Prostate gland (tissue), 2 donors: ENCODE results near the gene XPR1. TPM values are rescaled to one million over a fixed set of nuclear protein-coding genes. Genes with fewer than 3 reads are reported as not detected.
A peak's percentile ranks its signal among the peaks of the same experiment; 100 is the strongest.

Source experiments
- DNase-seq: peaks from one replicate; pipeline ENCODE4 v3.0.0-alpha.2; 2019; ENCODE audit warnings: low spot score
- H3K27ac ChIP-seq, 2 donors: fragments of 200-600 bp; sonication (generic); 2 replicates each; pipeline ENCODE4 v1.5.1; 2017 to 2019
- H3K27me3 ChIP-seq: fragments of 200-600 bp; sonication (generic); replicated peaks from 2 replicates; pipeline ENCODE4 v1.5.1; 2019; ENCODE audit not compliant: insufficient read depth
- H3K36me3 ChIP-seq, 2 donors: fragments of 200-600 bp; sonication (generic); 1 replicate in 1 of 2; 2 replicates in 1 of 2; pipeline versions ENCODE4 v1.5.1 to v1.8.1; 2017 to 2019
- H3K4me1 ChIP-seq: fragments of 200-600 bp; sonication (generic); replicated peaks from 2 replicates; pipeline ENCODE4 v1.5.1; 2019
- H3K4me3 ChIP-seq, 2 donors: fragments of 200-600 bp; sonication (generic); 2 replicates each; pipeline ENCODE4 v1.5.1; 2017 to 2019
- H3K9me3 ChIP-seq: fragments of 200-600 bp; sonication (generic); 2 replicates; pipeline ENCODE4 v1.5.1; 2017
- POLR2A ChIP-seq: fragments of 450-650 bp; IDR thresholded peaks from one replicate; pipeline ENCODE4 v1.6.1; 2016; ENCODE audit warnings: antibody characterized with exemption, mild to moderate bottlenecking
- POLR2AphosphoS5 ChIP-seq: sonication (generic); formaldehyde crosslinking; IDR thresholded peaks from one replicate; pipeline ENCODE4 v1.6.1; 2017; ENCODE audit warnings: antibody characterized with exemption
- WGBS: methylation state at CpG from one replicate; pipeline ENCODE4 v1.1.5; 2018; 5-methylcytosine and 5-hydroxymethylcytosine counted together
- intact Hi-C: fragments of 100-400 bp; cut with DNase I; formaldehyde crosslinking; loops from one replicate; pipeline ENCODE4 v1.14.2; 2022
- total RNA-seq, 2 donors: library from RNA; depleted of rRNA; stranded (reverse); fragments of >200 nt; gene quantifications; one replicate each; pipeline ENCODE4 v1.1.0, GENCODE V29; 2016
- TF ChIP-seq, protein P1 (sequence below), 4 experiments: fragments of 200-600 bp in 2 of 4; fragments of 450-650 bp in 2 of 4; sonication (generic) in 2 of 4; IDR thresholded peaks; 1 replicate in 3 of 4; 2 replicates in 1 of 4; pipeline ENCODE4 v1.5.1; 2016 to 2019; ENCODE audit warnings: antibody characterized with exemption in 4 of 4, mild to moderate bottlenecking in 2 of 4, moderate library complexity in 2 of 4

Gene XPR1
- total RNA-seq, 2 donors from 2014 or later: 17.5 to 70.3 TPM

DNA sequence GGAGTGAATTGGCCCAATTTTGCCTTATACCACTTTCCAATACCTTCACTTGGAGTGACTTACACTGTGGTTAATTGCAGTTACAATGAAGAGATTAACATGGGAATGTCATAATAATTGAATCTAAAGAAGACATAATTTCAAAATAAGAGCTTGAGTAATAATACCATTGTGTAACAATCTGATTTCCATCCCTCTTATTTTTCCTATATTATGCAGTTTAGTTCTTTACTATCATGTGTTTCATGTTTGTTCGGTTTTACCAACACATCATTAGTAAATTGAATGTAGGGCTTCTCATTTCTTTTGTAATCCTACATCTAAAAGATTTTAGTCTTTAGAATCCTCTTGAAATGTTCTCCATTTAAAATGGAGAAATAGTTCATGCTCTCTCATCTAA is 19.2 kb upstream of the XPR1 start:
- TF ChIP-seq POLR2A: no peak
- no peak for TF ChIP-seq POLR2AphosphoS5
- TF ChIP-seq, protein P1, sequence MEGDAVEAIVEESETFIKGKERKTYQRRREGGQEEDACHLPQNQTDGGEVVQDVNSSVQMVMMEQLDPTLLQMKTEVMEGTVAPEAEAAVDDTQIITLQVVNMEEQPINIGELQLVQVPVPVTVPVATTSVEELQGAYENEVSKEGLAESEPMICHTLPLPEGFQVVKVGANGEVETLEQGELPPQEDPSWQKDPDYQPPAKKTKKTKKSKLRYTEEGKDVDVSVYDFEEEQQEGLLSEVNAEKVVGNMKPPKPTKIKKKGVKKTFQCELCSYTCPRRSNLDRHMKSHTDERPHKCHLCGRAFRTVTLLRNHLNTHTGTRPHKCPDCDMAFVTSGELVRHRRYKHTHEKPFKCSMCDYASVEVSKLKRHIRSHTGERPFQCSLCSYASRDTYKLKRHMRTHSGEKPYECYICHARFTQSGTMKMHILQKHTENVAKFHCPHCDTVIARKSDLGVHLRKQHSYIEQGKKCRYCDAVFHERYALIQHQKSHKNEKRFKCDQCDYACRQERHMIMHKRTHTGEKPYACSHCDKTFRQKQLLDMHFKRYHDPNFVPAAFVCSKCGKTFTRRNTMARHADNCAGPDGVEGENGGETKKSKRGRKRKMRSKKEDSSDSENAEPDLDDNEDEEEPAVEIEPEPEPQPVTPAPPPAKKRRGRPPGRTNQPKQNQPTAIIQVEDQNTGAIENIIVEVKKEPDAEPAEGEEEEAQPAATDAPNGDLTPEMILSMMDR (IDR thresholded peaks at IDR 0.05): no peak
- Histone ChIP-seq H3K27me3 (no peaks in the 10 kb centered on the region), H3K4me3 (no peak overlapping the region), H3K9me3 (no peaks in the 10 kb centered on the region), H3K27ac (no peak overlapping the region), H3K36me3 (no peaks in the 10 kb centered on the region), H3K4me1 (peaks cover 9% of the 10 kb centered on the region)
- WGBS: 93% methylated on average over 1 of the region's 1 CpG
- DNase-seq: no peak
- intact Hi-C loops: no loop called here

DNA sequence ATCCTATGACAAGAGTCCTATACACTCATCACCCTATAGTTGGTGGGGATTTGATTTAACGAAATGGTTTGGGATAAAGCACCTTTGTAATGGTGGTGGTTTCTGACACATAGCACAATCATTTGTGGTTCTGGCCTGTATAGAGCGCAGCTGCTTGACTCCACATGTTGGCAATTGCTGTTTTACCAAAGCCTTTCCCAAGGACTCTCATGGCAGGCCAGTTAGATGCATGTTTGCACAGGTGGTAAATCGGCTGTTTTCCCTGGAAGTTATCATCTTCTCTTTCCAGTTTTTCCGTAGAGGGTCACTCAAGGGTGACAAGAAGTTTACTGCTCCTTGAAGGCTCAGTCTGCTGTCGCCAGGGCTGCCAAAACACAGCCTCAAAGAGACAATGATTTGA is 17.1 kb upstream of the XPR1 start:
- H3K9me3 ChIP-seq: no peaks in the 10 kb centered on the region
- no peak overlapping the region for H3K4me3 ChIP-seq
- H3K4me1 ChIP-seq: peaks cover 9% of the 10 kb centered on the region
- DNase-seq: no peak
- TF ChIP-seq, protein P1 (IDR thresholded peaks at IDR 0.05): no peak
- peak; percentile 6 for TF ChIP-seq POLR2AphosphoS5
- intact Hi-C loops: no loop called here
- H3K36me3 ChIP-seq: no peaks in the 10 kb centered on the region
- H3K27ac ChIP-seq: peak overlapping the region in 1 of 2 donors; percentile 1
- H3K27me3 ChIP-seq: no peaks in the 10 kb centered on the region
- 42% methylated on average over 5 of the region's 5 CpGs for WGBS

DNA sequence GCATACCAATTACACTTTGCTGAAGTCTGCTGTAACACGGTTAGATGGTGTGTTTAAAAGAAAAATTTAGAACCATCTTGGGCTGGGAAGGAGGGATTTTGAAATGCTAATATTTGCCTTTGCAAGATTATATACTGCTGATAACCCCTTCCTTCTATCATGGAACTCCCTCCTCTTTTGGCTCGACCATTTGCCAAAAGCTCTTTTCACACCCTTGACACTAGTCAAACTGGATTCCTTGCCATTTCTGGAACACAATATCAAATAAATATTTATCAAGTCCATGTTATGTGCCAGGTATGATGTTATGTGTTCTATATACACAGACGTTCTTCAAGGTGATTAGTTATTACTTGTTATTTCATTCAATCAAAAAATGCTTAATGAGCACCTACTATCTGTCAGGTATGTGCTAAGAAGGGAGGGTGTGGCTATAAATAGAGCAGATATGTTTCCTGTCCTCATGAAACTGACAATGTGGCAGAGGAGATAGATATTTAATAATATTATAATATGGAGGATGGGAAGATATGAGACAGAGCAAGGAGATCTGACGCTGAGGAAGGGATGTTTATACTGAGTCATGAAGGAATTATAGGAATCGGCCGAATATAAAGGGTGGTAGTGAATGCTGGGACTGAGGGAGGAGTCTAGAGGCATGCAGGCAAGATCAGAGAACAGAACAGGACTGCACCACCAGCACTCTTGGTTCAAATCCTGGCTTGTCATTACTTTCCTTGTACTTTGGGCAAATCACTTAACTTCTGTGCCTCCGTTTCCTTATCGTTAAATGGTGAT is 16.1 kb upstream of the XPR1 start:
- 43% methylated on average over 8 of the region's 8 CpGs for WGBS
- H3K27ac ChIP-seq: peak overlapping the region in 1 of 2 donors; percentile 34
- H3K4me3 ChIP-seq: no peak overlapping the region
- peaks cover 9% of the 10 kb centered on the region for H3K4me1 ChIP-seq
- intact Hi-C loops: no loop called here
- no peaks in the 10 kb centered on the region for H3K36me3 ChIP-seq
- peak; percentile 59 for DNase-seq
- no peaks in the 10 kb centered on the region for H3K27me3 ChIP-seq
- no peaks in the 10 kb centered on the region for H3K9me3 ChIP-seq
- peak; percentile 89 for TF ChIP-seq POLR2AphosphoS5
- TF ChIP-seq, protein P1 (IDR thresholded peaks at IDR 0.05): no peak

DNA sequence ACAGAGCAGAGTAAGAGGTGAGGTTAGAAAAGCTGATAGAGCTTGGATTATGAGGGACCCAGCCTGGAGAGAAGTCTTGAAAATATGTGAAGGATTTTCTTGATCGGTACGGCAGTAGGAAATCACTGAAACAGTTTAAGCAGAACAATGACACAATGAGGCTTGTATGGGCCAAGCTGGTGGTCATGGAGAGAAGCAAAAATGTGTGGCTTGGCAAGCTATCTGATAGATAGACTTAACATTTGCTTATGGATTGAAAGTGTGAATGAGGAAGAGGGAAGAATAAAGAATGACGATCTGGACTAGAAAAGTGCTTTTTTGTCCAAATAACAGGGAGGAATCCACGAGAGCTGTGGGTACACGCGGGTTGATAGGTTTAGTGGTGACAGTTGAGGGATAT is 15.4 kb upstream of the XPR1 start:
- peak overlapping the region in 1 of 2 donors; percentile 34 for H3K27ac ChIP-seq

More for the DNA sequence above, 15.4 kb upstream of the XPR1 start:
- Histone ChIP-seq H3K4me3 (no peak overlapping the region), H3K4me1 (peaks cover 9% of the 10 kb centered on the region), H3K36me3 (no peaks in the 10 kb centered on the region), H3K27me3 (no peaks in the 10 kb centered on the region), H3K9me3 (no peaks in the 10 kb centered on the region)
- intact Hi-C loops: no loop called here
- WGBS: 40% methylated on average over 6 of the region's 6 CpGs
- TF ChIP-seq POLR2A (no peak), POLR2AphosphoS5 (no peak)
- TF ChIP-seq, protein P1 (IDR thresholded peaks at IDR 0.05): no peak
- DNase-seq: no peak
